H1 (cell line): Measurements from ENCODE around the gene PSMD5.

ENCODE experiments used
- CTCF ChIP-seq, 3 experiments: IDR thresholded peaks; 1 replicate in 2 of 3; 2 replicates in 1 of 3; pipeline versions ENCODE4 v1.5.1 to v1.6.1; 2011; ENCODE audit warnings: low read length in 3 of 3, mild to moderate bottlenecking in 3 of 3, inconsistent platforms in 2 of 3, low read depth in 1 of 3, moderate library complexity in 1 of 3; ENCODE audit not compliant: insufficient read depth in 1 of 3; ENCODE audit errors: control extremely low read depth in 1 of 3
- EGR1 ChIP-seq: IDR thresholded peaks from 2 replicates; pipeline ENCODE4 v1.6.1; 2011; ENCODE audit warnings: low read depth, low read length, borderline replicate concordance
- RNF2 ChIP-seq: fragments of 200-900, 300-1000 bp; sonication (generic); IDR thresholded peaks from 2 replicates; pipeline ENCODE4 v1.7.1; 2016; ENCODE audit warnings: borderline replicate concordance, low read depth, mild to moderate bottlenecking, antibody characterized with exemption, low read length; ENCODE audit not compliant: poor library complexity, severe bottlenecking; ENCODE audit errors: missing control alignments
- SP4 ChIP-seq: IDR thresholded peaks from 2 replicates; pipeline ENCODE4 v1.6.1; 2012; ENCODE audit warnings: low read length, inconsistent platforms

- TF ChIP-seq CTCF (IDR thresholded peaks at IDR 0.05; ENCODE audit: control extremely low read depth in 1 of 3, insufficient read depth in 1 of 3, low read depth in 1 of 3, low read length in 3 of 3) (no peak), EGR1 (no peak), RNF2 (no peak), SP4 (no peak)
Observed at GRCh38 chr9:120778758-120779157, 64.0 kb downstream of the PSMD5 start.
